Muscle of leg (tissue), 11 donors: ENCODE measurements around the gene CMSS1. TPM values are rescaled to one million over a fixed set of nuclear protein-coding genes. Genes with fewer than 3 reads are reported as not detected.
A peak's percentile ranks its signal among the peaks of the same experiment; 100 is the strongest.

Experiments
- DNase-seq: peaks from one replicate; pipeline ENCODE4 v3.0.0; 2013
- H3K27ac ChIP-seq: one replicate; pipeline ENCODE4 v1.5.1; 2013; ENCODE audit warnings: mild to moderate bottlenecking, low read length, control low read depth
- H3K27me3 ChIP-seq: one replicate; pipeline ENCODE4 v1.6.1; 2013; ENCODE audit warnings: low read length; ENCODE audit not compliant: control insufficient read depth, insufficient read depth
- H3K36me3 ChIP-seq: one replicate; pipeline ENCODE4 v1.6.1; 2013; ENCODE audit warnings: low read length; ENCODE audit not compliant: control insufficient read depth, insufficient read depth
- H3K4me1 ChIP-seq: one replicate; pipeline ENCODE4 v1.6.1; 2013; ENCODE audit warnings: low read length; ENCODE audit not compliant: control insufficient read depth, insufficient read depth
- H3K4me3 ChIP-seq: one replicate; pipeline ENCODE4 v1.5.1; 2013; ENCODE audit warnings: low read length, control low read depth
- H3K9me3 ChIP-seq: replicated peaks from 2 replicates; pipeline ENCODE4 v1.6.1; 2013; ENCODE audit warnings: low read depth, low read length; ENCODE audit not compliant: control insufficient read depth
- WGBS: methylation state at CpG from one replicate; pipeline ENCODE4 v1.1.5; 2013; ENCODE audit warnings: missing lambda C conversion rate; ENCODE audit not compliant: insufficient coverage; 5-methylcytosine and 5-hydroxymethylcytosine counted together
- polyA plus RNA-seq, 8 donors: library from polyadenylated mRNA; unstranded; fragments of 120-200 nt; gene quantifications; one replicate each; pipeline versions ENCODE4 v1.2.1 to v1.2.3, GENCODE V29; 2013; ENCODE audit warnings: inconsistent platforms in 1 of 8, low replicate concordance in 1 of 8; ENCODE audit not compliant: insufficient read length in 8 of 8, insufficient read depth in 1 of 8
- total RNA-seq: library from RNA; stranded (reverse); fragments of 120-200 nt; gene quantifications from one replicate; pipeline ENCODE4 v1.2.4, GENCODE V29; 2013

Gene CMSS1
- total and polyA plus RNA-seq, 9 donors = 23.8 to 35.0 (median 29.0) TPM

DNA sequence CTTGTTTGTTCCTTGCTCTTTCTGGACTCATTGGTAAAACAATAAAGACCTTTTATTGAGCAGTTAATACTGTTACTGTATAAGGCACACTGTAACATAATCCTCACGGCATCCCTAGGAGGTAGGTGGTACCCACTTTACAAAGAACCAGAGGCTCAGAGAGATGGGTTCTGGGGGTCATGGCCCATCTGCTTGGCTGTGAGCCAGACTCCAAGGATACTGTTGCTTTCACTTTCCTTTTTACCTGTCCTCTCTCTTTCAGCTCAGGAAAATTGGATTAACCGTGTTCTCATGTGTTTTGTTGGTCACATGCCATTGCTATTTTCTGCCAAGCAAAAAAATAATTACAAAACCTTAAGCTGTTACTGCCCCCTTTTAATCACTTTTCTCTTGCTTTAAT lies 331.5 kb downstream of the CMSS1 start:
- Histone ChIP-seq H3K4me1 (peaks cover 13% of the 10 kb centered on the region), H3K27me3 (no peaks in the 10 kb centered on the region), H3K27ac (peak overlapping the region; percentile 95), H3K4me3 (no peak overlapping the region), H3K36me3 (no peaks in the 10 kb centered on the region), H3K9me3 (no peaks in the 10 kb centered on the region)
- no CpG with 5 or more reads among the region's 2 CpGs for WGBS
- DNase-seq = no peak

- H3K27ac ChIP-seq = peak overlapping the region; percentile 95
- H3K36me3 ChIP-seq = no peaks in the 10 kb centered on the region
- H3K9me3 ChIP-seq = no peaks in the 10 kb centered on the region
- no peak overlapping the region for H3K4me3 ChIP-seq
- peak; percentile 80 for DNase-seq
- H3K4me1 ChIP-seq = peaks cover 13% of the 10 kb centered on the region
- no peaks in the 10 kb centered on the region for H3K27me3 ChIP-seq
- 65% methylated on average over 3 of the region's 6 CpGs for WGBS
Observed at GRCh38 chr3:100149713-100150415, 332.2 kb downstream of the CMSS1 start.

DNA sequence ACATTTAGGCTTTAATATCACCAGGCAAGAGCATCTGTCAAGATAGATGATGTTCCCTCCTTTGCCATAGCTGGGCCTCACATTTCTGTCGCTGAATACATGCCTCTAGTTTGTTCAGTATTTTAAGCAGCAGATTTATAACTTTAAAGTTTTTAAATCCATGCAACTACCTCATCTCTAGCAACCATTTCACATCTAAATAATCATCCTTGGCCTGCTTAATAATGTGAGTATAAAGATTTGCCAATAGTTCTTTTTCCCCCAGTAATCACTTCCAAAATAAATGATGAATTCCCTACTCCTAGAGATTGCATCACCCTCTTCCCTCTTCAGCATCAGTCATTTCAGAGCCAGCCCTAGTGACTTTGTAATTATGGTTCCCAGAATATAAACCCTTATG lies 332.8 kb downstream of the CMSS1 start:
- Histone ChIP-seq H3K27ac (peak overlapping the region; percentile 95), H3K4me1 (peaks cover 13% of the 10 kb centered on the region), H3K9me3 (peaks cover 4% of the 10 kb centered on the region), H3K4me3 (no peak overlapping the region), H3K36me3 (no peaks in the 10 kb centered on the region), H3K27me3 (no peaks in the 10 kb centered on the region)
- no CpG with 5 or more reads among the region's 1 CpG for WGBS
- peak; percentile 96 for DNase-seq

GRCh38 chr3:100151024-100151707 lies 333.5 kb downstream of the CMSS1 start:
- Histone ChIP-seq H3K27me3 (no peaks in the 10 kb centered on the region), H3K4me3 (no peak overlapping the region), H3K27ac (peak overlapping the region; percentile 87), H3K9me3 (peaks cover 11% of the 10 kb centered on the region), H3K4me1 (peaks cover 13% of the 10 kb centered on the region), H3K36me3 (no peaks in the 10 kb centered on the region)
- 55% methylated on average over 4 of the region's 8 CpGs for WGBS
- DNase-seq = no peak

GRCh38 chr3:100154171-100154570 lies 336.5 kb downstream of the CMSS1 start:
- WGBS = no CpG with 5 or more reads among the region's 1 CpG
- no peaks in the 10 kb centered on the region for H3K36me3 ChIP-seq
- no peak overlapping the region for H3K4me3 ChIP-seq

GRCh38 chr3:100155128-100155527 lies 337.5 kb downstream of the CMSS1 start:
- Histone ChIP-seq H3K27ac (peak overlapping the region; percentile 63), H3K27me3 (no peaks in the 10 kb centered on the region), H3K36me3 (no peaks in the 10 kb centered on the region), H3K4me3 (no peak overlapping the region), H3K4me1 (peaks cover 17% of the 10 kb centered on the region), H3K9me3 (peaks cover 13% of the 10 kb centered on the region)
- DNase-seq = peak; percentile 88

More at GRCh38 chr3:100154171-100154570, 336.5 kb downstream of the CMSS1 start:
- peaks cover 22% of the 10 kb centered on the region for H3K4me1 ChIP-seq
- peaks cover 13% of the 10 kb centered on the region for H3K9me3 ChIP-seq
- H3K27ac ChIP-seq = no peak overlapping the region
- no peak for DNase-seq
- no peaks in the 10 kb centered on the region for H3K27me3 ChIP-seq

DNA sequence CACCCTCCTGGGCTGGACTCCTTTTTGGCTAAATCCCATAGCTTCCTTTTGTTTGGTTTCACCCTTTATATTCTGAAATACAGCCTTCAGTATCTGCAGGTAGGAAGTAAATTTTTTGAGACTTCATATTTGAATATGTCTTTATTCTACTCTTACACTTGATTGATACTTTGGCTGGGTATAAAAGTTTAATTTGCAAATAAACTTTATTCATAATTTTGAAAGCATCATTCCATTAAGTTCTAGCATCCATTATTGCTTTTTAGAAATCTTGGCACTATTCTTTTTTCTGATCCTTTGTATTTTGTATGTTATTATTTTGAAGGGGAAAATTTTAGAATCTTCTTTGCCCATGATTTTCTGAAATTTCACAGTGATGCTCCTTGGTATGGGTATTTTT lies 337.9 kb downstream of the CMSS1 start:
- Histone ChIP-seq H3K27ac (peak overlapping the region; percentile 63), H3K4me1 (peaks cover 18% of the 10 kb centered on the region), H3K36me3 (no peaks in the 10 kb centered on the region), H3K4me3 (no peak overlapping the region), H3K27me3 (no peaks in the 10 kb centered on the region), H3K9me3 (peaks cover 13% of the 10 kb centered on the region)
- no peak for DNase-seq

- peak; percentile 61 for DNase-seq
- H3K9me3 ChIP-seq = peaks cover 13% of the 10 kb centered on the region
- no peaks in the 10 kb centered on the region for H3K36me3 ChIP-seq
- no peak overlapping the region for H3K4me3 ChIP-seq
- no peaks in the 10 kb centered on the region for H3K27me3 ChIP-seq
- WGBS = 40% methylated on average over 1 of the region's 2 CpGs
- peak overlapping the region; percentile 79 for H3K27ac ChIP-seq
- H3K4me1 ChIP-seq = peaks cover 21% of the 10 kb centered on the region
Observed at GRCh38 chr3:100157685-100158084, 340.0 kb downstream of the CMSS1 start.

- Histone ChIP-seq H3K9me3 (peaks cover 13% of the 10 kb centered on the region), H3K36me3 (no peaks in the 10 kb centered on the region), H3K27me3 (no peaks in the 10 kb centered on the region), H3K4me3 (no peak overlapping the region), H3K4me1 (peaks cover 22% of the 10 kb centered on the region), H3K27ac (peak overlapping the region; percentile 79)
- DNase-seq = peak; percentile 88
- no CpG with 5 or more reads among the region's 2 CpGs for WGBS
Observed at GRCh38 chr3:100158918-100159330, 341.3 kb downstream of the CMSS1 start.

DNA sequence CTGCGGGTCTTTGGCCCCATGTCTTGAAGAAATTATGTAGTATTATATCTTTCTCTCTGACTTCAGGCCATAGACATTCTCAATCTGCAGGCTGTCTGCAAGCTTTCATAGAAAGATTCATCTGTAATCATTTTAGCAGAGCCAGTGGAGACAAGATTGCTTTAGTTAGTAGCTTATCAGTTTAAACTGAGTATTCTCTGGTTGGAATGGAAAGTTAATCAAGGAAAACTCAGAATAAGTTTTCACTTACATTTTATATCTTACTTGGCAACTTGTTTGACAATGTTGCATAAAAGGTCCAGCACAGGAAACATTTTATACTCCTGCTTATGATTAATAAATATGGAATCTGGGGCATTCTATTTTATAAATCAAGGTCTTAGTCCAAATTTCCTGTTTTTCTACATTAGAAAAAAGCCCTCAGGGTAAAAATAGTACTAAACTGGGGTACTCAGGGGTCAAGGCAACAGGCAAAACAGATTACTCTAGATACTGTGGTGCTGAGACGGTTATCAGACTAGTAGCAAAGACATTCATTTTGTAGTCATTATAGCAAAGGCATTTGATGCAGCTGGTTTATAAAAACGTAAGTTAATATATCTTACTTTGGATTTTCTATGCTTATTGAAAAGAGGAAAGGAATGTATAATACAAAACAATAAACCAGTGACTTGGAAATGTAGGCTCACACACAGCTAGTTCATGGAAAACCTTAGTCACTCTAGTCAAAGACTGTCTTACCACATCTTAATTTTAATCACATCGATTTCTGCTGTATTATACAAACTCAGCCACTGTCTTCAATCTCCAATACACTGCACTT lies 341.9 kb downstream of the CMSS1 start:
- DNase-seq = peak; percentile 90
- no peaks in the 10 kb centered on the region for H3K36me3 ChIP-seq
- H3K9me3 ChIP-seq = peaks cover 13% of the 10 kb centered on the region
- 19% methylated on average over 2 of the region's 4 CpGs for WGBS
- H3K4me3 ChIP-seq = no peak overlapping the region
- no peaks in the 10 kb centered on the region for H3K27me3 ChIP-seq
- peaks cover 25% of the 10 kb centered on the region for H3K4me1 ChIP-seq
- H3K27ac ChIP-seq = peak overlapping the region; percentile 79
